C4-2B (cell line): ENCODE data around the gene ARID4A.
"Not testable (repeated sequence)": the region's sequence is repeated elsewhere in the genome, so short reads cannot be mapped to it uniquely, and the experiment has no call there.

Experiments used
- H3K27ac ChIP-seq: fragments of 450-650 bp; 2 replicates; pipeline ENCODE4 v1.5.1; 2017
- CTCF ChIP-seq: fragments of 450-650 bp; conservative IDR thresholded peaks from 2 replicates; pipeline ENCODE4 v1.5.1; 2017; ENCODE audit warnings: mild to moderate bottlenecking
- ZFX ChIP-seq: fragments of 450-650 bp; IDR thresholded peaks from 2 replicates; pipeline ENCODE4 v1.6.1; 2017

ARID4A gene

GRCh38 chr14:58397156-58397555, 98.8 kb downstream of the ARID4A start:
- TF ChIP-seq ZFX (no peak), CTCF (no peak)
- H3K27ac ChIP-seq = no peak overlapping the region

- TF ChIP-seq CTCF = no peak
- TF ChIP-seq ZFX = no peak
- no peak overlapping the region for H3K27ac ChIP-seq
Observed at GRCh38 chr14:58398495-58398894, 100.1 kb downstream of the ARID4A start.

- TF ChIP-seq ZFX (no peak), CTCF (no peak)
- H3K27ac ChIP-seq = no peak overlapping the region
Observed at GRCh38 chr14:58398895-58399294, 100.5 kb downstream of the ARID4A start.

GRCh38 chr14:58401587-58401986, 103.2 kb downstream of the ARID4A start:
- TF ChIP-seq CTCF (peak; percentile 30), ZFX (no peak)
- no peak overlapping the region for H3K27ac ChIP-seq

- no peak for TF ChIP-seq CTCF
- TF ChIP-seq ZFX = no peak
- H3K27ac ChIP-seq = no peak overlapping the region
Observed at GRCh38 chr14:58408681-58409215, 110.4 kb downstream of the ARID4A start.

- TF ChIP-seq ZFX (no peak), CTCF (no peak; the same call in 1 of the 2 replicates)
- no peak overlapping the region for H3K27ac ChIP-seq
Observed at GRCh38 chr14:58414845-58415244, 116.5 kb downstream of the ARID4A start.

GRCh38 chr14:58415636-58416547, 117.5 kb downstream of the ARID4A start:
- TF ChIP-seq CTCF (no peak), ZFX (no peak)
- H3K27ac ChIP-seq = no peak overlapping the region

- not testable (repeated sequence) for H3K27ac ChIP-seq
Observed at GRCh38 chr14:58416934-58417333, 118.6 kb downstream of the ARID4A start.
